HG02763 (cell line): Measurements from ENCODE around the gene MEGF6.

Source experiments
- ATAC-seq: cut with Tn5 transposase; IDR thresholded peaks from one replicate; pipeline ENCODE4 v1.9.1; 2021; ENCODE audit warnings: mild to moderate bottlenecking, moderate library complexity; ENCODE audit not compliant: unreplicated experiment

MEGF6 gene

DNA sequence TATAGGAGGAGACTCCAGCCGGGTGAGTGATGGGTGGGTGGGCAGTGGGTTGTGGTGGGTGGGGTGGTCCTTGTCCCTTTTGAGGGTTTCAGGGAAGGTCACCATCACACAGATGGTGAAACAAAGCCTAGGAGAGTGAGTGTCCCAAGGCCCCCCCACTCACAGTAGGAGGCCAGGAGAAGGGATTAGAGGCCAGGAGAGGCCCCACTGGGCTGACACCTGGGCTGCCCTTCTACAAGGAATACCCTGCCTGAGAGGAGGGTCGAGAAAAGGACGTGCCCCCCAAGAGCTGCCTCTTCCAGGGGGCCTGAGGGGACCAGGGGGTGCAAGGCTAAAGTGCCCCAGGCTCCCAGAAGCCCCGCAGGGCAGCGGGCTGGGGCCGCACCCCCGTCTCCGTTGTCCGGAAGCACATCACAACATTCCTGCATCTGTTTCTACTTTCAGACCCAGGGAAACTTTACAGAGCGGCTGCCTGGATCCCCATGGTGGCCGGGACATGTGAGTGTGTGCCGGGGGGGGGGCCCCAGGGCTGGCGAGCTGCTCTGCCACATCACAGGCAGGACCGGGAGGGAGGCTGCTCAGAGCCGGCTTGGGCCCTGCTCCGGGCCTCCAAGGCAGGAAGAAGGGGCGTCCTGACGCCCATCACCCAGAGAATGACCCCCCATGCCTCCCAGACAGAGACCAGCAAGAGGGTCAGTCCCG, 88.6 kb downstream of the MEGF6 start:
- no peak for ATAC-seq

DNA sequence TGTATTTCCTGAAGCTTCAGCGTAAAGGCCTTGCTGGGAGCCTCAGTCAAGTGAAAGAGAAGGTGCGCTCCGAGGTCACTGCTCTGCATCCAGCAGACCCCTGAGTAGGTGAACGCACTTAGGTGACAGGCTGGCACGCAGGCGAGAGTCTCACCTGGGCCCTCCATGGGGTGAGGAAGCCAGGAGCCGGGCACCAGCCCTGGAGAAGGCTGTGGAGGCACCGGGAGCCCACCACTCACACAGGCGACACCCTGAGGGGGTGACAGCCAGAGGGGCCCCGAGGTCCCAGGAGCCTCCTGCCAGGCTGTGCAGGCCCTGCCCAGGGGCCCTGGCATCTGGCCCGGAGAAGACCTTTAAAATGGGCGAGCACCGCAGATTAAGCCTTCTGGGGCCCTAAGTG, 89.2 kb downstream of the MEGF6 start:
- no peak for ATAC-seq

DNA sequence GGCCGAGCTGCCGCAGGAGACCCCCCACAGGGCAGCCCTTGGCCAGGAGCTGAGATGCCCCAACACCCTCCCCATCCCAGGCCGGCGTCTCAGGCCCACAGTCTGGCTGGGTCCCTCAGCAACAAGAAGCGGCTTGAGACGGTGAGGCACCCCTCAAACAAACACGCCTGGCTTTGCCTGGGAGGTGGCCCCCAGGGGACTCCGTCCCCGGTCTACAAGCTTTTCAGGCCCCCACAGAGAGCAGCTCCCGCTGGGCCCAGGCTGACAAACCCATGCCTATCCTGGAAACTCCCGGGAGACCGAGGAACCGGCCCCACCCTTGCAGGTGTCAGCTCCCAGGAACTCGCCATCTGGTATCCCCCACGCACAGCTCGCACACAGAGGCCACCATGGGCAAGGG, 89.9 kb downstream of the MEGF6 start:
- no peak for ATAC-seq

DNA sequence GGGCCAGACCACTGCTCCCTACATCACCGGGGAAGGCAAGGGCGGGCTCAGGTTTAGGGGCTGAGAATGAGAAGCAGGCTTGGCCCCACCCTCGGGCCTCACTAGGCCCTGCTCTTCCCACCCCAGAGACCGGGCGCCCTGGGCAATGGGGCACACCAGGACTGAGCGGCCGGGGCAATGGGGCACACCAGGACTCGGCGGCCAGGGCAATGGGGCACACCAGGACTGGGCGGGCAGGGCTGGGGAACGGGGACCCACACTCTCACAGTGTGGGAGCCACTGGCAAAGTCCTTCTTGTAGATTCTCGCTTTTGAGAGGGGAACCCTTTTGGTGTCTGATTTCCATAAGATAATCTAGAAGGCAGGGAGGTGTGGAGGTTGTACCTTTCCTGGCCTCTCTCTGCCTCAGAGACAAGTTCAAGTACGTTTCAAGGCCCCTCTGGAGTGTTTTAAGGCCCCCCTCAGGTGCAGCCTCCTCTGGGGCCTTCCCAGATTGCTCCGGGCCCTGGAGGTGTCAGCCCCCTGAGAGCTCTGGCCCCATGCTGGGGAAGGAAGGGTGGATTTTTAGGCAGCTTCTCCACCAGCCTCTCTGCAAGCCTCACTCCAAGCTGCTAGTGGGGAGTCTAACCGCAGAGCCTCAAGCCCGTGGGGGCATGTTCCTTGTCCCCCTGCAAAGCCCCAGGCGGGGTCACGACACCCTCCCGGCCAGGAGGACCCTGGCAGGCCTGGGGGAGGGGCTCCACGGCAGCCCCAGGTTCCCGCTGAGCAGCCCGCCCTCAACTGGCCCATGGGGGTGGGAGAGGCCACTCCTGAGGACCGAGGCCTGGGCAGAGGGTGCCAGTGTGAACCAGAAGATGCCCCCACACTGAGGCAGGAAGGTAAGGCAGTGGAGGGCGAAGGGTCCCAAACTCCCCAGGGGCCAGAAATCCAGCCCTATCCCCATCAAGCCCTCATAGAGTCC, 90.6 kb downstream of the MEGF6 start:
- ATAC-seq, result no peak

DNA sequence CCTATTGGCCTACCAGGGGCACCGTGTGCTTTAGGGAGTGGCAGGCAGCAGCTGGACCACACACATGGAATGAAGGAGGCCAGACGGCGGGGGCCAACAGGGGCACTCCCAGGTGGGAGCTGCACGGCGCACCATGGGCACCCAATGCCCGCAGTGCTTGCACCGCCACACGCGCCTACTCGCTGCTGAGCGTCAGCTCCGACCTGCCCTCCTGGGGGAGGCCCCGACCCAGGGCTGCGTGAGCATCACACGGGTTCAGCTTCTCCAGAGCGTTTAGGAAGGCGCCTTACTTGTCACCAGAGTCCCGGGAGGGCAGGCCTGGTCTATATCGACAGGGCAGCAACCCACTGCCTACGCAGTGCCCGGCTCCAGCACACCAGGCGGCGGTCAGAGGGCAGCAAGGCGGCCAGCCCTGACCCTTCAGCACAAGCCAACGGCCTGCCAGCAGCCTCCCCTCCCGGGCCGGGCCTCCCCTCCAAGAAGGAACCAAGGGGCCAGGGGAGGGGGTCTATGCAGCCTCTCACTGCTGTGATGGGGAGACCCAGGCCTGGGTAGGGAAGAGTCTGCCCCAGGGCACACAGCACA, 91.9 kb downstream of the MEGF6 start:
- ATAC-seq, result no peak

DNA sequence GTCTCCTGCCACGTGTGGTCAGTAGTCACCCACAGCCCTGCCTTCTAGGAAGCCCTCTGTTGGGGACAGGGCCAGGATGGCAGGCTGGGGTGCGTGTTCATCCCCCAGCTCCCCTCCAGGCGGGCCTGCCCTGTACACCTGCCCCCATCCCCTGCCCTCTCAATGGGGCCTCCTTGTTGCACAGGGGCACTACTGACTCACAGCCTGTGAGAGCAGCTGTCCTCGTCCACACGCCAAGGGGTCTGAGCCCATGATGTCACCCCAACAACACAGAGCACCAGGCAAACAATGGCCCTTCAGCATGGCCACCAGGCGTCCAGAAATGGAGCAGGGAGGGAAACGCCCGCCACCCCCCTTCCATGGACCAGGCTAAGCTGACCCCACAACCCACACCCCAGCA, 92.6 kb downstream of the MEGF6 start:
- ATAC-seq, result no peak

DNA sequence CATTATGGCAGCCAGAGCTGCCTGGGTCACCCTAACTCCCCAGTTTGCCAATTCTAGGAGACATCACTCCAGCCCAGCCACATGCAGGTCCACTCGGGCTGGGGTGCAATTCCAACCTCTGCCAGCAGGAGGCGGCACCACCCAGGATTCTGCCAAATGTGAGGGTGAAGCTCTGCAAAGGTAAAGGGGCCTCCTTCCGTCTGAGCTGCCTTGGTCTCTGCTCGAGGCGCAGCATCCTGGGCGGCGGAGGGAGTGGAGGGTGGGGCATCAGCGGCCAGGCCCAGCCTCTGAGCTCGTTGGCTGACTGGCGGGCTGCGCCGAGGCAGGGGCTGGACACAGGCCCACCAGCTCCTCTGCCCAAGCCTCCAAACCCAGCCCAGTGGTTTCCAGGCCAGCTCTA, 93.1 kb downstream of the MEGF6 start:
- ATAC-seq, result no peak

DNA sequence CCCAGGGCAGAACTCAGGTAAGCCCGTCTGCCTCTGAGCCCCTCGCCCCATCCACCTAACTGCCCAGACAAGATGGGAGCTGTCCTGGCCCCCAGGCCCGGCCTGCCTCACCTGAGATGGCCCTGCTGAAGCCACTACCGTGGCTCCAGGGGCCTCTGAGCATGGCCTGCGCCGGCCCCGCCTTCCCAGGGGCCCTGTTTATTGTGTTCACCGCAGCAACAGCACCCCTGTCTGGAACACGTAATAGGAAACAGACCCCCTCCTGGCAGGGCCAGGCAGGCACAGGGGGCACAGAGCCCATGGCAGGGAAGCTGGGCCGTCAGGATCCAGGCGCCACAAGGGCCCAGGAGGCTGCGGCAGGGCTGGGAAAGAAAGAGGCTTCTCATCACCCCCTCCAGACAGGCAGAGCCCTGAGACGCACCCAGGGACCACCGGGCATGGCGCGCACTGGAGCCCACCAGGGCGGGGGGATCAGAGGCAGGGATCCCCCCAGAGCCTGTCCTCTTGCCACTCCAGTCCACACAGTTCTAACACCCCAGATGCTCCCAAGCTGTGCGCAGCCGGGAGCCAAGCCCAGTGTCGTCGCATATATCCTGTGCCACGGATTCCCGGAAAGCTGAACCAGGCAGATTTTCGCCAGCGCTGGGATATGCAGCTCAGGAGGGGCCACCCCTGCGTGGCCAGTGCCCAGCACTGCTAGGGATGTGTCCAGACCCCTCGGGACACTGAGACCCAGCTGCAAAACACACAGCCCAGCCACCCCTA, 94.2 kb downstream of the MEGF6 start:
- no peak for ATAC-seq

DNA sequence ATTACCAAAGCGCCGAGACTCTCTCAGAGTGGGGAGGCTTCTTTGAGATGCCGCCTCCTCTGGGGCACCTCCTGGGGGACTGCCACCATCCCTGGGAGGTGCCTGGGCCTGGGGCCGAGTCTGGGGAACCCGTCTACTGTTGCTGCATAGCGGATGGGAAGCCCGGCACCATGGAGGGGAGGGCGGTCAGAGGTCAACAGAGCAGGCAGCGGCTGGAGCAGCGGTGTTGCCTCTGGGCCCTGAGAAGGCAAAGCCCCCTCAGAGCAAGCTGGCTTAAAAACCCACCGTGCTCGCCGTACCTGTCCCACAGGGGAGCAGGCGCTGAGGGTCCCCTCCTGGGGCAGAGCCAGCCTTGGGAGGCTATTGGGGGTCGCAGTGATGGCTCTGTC, 94.8 kb downstream of the MEGF6 start:
- ATAC-seq, result no peak

DNA sequence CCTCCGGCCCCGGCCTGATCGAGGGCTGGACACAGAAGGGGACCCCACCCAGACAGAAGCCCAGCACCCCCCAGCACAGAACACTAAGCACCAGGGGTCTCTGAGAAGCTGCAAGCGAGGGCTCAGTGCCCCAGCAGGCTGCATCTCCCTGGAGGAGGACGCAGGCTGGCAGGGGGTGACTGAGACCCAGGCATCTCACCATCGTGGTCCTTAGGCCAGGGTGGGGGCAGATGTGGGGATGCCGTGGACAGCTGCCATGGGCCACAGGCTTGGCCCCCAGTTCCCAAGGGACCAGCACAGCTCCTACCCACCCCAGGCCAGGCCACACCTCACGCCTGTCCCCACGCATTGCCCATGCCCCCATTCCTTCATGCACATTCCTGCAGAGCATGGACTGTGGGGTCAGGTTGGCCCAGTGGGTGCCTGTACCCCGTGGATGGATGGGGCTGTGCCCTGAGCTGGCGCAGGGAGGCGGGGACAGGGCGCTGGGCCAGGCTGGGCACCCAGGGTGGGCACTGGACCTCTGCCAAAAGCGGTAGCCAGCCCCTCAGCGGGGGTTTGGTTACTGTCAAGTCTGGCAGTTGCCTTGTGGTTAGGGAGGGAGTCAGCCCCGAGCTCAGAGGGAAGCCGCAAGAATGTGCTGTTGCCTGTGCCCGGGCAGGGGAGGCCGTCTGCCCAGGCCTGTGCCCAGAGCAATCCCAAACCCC, 95.4 kb downstream of the MEGF6 start:
- ATAC-seq, result no peak

DNA sequence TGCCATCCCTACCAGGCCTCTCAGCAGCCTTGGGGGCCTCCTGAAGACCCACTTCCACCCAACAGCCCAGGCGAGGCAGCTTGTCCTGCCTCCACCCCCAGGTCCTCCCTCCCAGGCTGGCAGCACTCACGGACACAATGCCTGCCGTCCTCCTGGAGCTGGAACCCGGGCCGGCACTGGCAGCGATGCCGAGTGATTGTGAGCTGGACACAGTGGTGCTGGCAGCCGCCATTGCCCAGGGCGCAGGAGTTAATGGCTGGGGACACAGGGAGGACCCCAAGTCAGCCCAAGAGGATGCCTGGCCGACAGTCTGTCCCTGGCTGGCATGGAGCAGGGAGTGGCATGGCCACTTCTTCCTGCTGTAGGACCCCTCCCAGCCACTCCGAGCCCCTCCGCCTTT, 96.0 kb downstream of the MEGF6 start:
- ATAC-seq, result no peak

DNA sequence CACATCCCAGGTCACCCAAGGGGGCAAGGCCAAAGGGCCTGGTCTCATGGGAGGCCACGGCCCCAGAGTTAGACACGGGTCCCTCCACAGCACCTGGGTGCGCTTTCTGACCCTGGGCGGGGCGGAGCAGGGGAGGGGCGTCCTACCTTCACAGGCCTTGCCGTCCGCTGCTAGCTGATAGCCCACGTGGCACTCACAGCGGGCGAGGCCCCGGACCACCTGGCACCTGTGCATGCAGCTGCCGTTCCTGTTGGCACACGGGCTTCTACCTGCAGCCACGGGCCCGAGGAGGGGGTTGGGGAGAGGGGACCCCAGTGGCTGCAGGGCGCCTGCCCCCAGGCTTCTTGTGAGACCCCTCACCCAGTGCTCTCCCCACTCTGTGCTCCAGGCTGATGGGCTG, 96.9 kb downstream of the MEGF6 start:
- ATAC-seq, result no peak

DNA sequence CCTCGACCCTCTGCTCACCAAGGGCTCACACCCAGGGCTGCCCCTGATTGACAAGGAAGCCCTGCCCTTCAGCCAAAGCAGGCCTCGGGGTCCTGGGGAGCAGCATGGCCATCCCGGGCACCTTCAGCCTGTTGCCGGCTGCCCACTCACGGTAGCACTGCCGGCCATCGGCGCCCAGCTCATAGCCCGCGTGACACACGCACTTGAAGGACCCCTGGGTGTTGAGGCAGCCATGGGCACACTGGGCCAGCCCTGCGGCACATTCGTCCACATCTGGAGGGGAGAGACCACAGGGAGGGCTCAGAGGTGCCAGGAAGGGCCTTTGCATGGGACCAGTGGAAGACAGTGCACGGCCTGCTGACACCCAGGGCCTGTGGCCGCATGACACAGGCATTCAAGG, 99.5 kb downstream of the MEGF6 start:
- no peak for ATAC-seq

DNA sequence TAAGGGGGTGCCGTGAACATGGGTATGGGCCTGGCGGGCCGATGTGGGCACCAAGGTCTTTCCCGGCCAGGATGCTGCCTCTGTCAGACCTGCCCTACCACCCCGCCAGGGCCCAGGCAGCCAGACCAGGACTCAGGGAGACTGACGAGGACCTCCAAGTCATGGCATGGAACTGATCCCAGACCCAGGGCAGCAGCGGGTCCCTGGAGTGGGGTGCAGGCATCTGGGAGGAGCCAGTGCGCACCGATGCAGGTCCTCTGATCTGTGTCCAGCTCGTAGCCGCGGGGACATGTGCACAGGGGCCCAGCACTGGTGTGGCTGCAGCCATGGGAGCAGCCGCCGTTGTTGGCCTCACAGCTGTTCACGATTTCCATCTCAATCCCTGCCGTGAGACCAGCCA, 100.0 kb downstream of the MEGF6 start:
- ATAC-seq, result no peak

DNA sequence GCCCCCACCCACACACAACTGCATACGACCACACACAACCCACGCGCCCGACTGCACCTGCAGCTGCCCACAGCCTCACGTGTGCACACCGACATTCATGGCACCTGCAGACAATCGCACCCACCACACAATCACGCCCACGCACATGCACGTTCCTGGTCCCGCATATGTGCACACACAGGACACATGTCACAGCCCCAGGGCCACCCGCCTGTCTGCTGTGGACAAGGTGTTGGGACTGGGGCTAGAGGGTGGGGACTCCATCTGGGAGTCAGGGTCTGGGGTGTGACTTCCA, 100.4 kb downstream of the MEGF6 start:
- no peak for ATAC-seq

DNA sequence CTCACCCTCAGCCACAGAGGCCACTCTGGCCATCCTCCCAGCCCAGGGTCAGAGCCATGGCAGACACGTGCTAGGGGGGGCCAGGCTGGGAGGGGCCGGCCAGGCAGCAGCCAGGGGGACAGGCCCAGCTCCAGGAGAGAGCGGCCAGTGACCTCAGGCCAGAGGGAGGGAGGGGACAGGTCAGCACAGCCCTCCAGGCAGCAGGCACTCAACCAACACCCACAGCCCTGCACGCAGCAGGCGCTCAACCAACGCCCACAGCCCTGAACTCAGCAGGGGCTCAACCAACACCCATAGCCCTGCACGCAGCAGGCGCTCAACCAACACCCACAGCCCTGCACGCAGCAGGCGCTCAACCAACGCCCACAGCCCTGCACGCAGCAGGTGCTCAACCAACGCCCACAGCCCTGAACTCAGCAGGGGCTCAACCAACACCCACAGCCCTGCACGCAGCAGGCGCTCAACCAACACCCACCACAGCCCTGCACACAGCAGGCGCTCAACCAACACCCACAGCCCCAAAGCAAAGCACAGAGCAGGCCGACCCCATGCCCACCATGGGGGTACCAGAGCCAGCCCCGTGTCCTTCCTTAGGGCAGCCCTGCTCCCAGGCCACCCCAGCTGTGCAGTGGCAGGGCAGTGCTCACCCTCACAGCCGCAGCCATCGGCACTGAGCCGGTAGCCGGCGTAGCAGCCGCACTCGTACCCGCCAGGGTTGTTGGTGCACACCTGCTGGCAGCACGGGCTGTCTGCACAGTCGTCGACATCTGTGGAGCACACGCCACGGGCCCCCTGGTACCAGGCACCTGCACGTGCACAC, 101.0 kb downstream of the MEGF6 start:
- no peak for ATAC-seq

DNA sequence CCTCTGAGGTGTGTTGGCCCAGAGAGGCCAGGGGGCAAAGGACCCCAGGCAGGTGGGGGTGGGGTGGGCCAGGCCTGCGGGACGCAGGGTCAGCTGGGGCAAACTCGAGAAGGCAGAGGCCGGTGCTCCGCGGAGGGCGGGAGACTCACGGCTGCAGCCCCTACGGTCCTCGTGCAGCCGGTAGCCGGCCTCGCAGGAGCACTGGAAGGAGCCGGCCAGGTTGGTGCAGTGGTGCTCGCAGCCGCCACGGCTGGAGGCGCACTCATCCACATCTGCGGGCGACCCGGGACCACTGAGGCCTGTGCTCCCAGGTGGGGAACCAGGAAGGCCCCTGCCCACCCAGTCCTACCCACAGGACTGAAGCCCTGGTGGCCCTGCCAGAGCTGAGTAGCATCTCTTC, 101.6 kb downstream of the MEGF6 start:
- ATAC-seq, result no peak

DNA sequence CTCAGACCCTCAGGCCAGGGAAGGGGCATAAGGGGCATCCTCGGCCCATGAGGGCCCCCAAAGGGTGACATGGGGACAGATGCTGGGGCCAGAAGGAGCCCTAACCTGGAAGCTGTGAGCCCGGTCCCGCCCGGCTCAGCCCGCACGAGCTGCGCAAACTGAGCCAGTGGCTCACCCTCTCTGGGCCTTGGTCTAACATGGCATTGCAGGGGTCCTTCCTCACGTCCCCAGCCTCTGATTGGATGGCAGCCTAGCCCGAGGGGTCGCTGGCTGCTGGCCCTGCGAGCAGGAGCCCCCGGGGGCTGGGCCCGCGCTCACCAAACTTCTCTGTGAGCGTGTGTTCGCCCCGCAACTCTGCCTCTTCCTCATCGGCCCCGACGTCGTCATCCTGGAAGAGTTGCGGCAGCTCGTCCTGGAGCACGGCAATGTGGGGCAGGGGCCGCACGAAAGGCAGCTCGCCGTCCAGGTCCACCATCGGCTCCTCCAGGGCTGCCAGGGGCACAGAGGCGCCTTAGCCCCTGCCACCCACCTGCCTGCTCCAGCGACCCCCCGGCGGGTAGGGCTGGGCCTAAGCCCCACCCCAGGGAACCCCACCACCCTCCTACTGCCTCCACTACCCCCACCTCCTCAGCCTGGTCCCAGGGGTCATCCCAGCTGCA, 102.4 kb downstream of the MEGF6 start:
- no peak for ATAC-seq

DNA sequence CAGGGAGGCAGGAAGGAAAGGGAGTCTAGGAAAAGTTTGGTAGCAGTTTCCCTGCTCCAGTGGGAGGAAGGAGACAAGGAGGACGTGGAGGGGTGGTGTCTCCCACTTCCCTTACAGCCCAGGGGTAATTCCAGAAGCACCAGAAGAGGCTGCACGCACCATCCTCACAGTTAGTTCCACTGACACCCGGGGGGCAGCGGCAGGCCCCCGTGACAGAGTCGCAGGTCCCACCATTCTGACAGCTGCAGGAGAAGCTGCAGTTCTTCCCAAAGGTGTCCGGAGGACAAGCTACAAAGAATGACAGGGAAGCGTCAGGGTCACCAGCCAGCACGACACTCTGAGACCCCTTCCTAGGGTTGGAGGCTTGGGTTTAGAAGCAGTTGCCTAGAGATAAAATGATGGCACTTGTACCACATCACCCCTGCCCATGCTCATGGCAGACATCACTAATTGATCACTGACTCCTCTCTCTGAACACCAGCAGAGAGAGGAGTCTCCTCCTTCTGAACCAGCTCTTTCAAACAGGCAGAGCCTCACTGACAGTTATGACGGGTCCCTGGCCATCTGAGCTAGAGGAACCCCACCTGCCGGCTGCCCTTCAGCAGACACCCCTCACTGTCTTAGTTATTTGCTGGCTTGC, 103.6 kb downstream of the MEGF6 start:
- ATAC-seq, result no peak
